Right lobe of liver (tissue), 6 donors: ENCODE results near the gene STX8. TPM values are rescaled to one million over a fixed set of nuclear protein-coding genes. Genes with fewer than 3 reads are reported as not detected.

Experiments
- ATAC-seq, 4 donors: fragments of 200-7000 bp; cut with Tn5 transposase; one replicate each; pipeline ENCODE4 v1.9.1; 2020; ENCODE audit warnings: mild to moderate bottlenecking in 4 of 4, moderate library complexity in 4 of 4
- DNase-seq, 3 donors: peaks; one replicate each; pipeline ENCODE4 v3.0.0-alpha.2; 2020
- H3K27ac ChIP-seq, 3 donors: fragments of 200-600 bp; one replicate each; pipeline ENCODE4 v1.8.0; 2022
- H3K27me3 ChIP-seq, 2 donors: fragments of 200-600 bp; one replicate each; pipeline ENCODE4 v1.8.0; 2022
- H3K36me3 ChIP-seq, 4 donors: fragments of 200-600 bp; sonication (generic) in 1 of 4; one replicate each; pipeline versions ENCODE4 v1.5.1 to v1.8.0; 2017 to 2022; ENCODE audit warnings: control low read depth in 1 of 4
- H3K4me1 ChIP-seq, 4 donors: fragments of 200-600 bp; sonication (generic) in 1 of 4; one replicate each; pipeline versions ENCODE4 v1.5.1 to v1.8.0; 2017 to 2022; ENCODE audit warnings: control low read depth in 1 of 4
- H3K4me3 ChIP-seq, 3 donors: fragments of 200-600 bp; one replicate each; pipeline ENCODE4 v1.8.0; 2022
- H3K9me3 ChIP-seq, 4 donors: fragments of 200-600 bp; sonication (generic) in 1 of 4; one replicate each; pipeline versions ENCODE4 v1.5.1 to v1.8.0; 2017 to 2022; ENCODE audit warnings: control low read depth in 1 of 4
- CTCF ChIP-seq, 4 donors: fragments of 200-600 bp in 3 of 4; fragments of 450-650 bp in 1 of 4; IDR thresholded peaks; one replicate each; pipeline versions ENCODE4 v1.5.1 to v1.8.0; 2016 to 2022; ENCODE audit warnings: antibody characterized with exemption in 4 of 4, mild to moderate bottlenecking in 2 of 4
- POLR2A ChIP-seq: fragments of 450-650 bp; IDR thresholded peaks from one replicate; pipeline ENCODE4 v1.6.1; 2017; ENCODE audit warnings: antibody characterized with exemption, mild to moderate bottlenecking
- WGBS: methylation state at CpG from one replicate; pipeline ENCODE4 v1.1.6; 2018; ENCODE audit warnings: low coverage, low lambda C conversion rate; ENCODE audit not compliant: insufficient coverage; ENCODE audit errors: missing lambda C conversion rate; 5-methylcytosine and 5-hydroxymethylcytosine counted together
- intact Hi-C, 2 donors: fragments of 100-400 bp; cut with DNase I; formaldehyde crosslinking; loops; one replicate each; pipeline versions ENCODE4 v1.11.2 to v1.14.1; 2022
- total RNA-seq, 6 experiments: library from RNA; depleted of rRNA in 2 of 6; stranded (reverse); fragments of >200 nt in 2 of 6; fragmentation: NEBNext Ultra II Directional in 3 of 6; extraction: Animal tissue kit (Norgen Biotek cat#: 25700) in 3 of 6; gene quantifications; one replicate each; pipeline versions ENCODE4 v1.1.0 to v1.2.4, GENCODE V29; 2016 to 2023
- donor health status: DM: no; HTN: yes; CAD: no.
- donor health status: DM: no; HTN: no; CAD: no.
- donor health status: DM: no; HTN: no; CAD: no.
- donor health status: DM: no; HTN: yes; CAD: no.
- donor health status: DM: no; HTN: yes; CAD: no.

The STX8 gene
- total RNA-seq, 6 experiments from 2014 or later: 20.6 to 35.3 (median 27.7) TPM

DNA sequence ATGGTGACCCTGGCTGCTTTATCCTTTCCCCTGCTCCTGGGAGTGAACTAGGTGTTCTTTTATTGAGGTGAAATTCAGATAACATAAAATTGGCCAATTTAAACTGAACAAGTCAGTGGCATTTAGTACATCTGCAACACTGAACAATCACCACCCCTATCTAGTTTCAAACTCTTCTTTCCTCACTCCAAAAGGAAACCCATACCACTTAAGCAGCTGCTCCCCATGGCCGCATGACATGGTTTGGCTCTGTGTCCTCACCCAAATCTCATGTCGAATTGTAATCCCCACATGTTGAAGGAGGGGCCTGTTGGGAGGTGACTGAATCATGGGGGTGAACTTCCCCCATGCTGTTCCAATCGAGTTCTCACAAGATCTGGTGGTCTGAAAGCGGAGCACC lies 154.1 kb downstream of the STX8 start:
- TF ChIP-seq CTCF (IDR thresholded peaks at IDR 0.05) (no peak), POLR2A (no peak)
- H3K4me1 ChIP-seq: no peaks in the 10 kb centered on the region
- intact Hi-C loops: no loop called here
- DNase-seq (no peak), ATAC-seq (no peak)
- H3K4me3 ChIP-seq: no peak overlapping the region
- no peak overlapping the region for H3K27ac ChIP-seq
- WGBS: no CpG with 5 or more reads among the region's 4 CpGs
- no peaks in the 10 kb centered on the region for H3K36me3 ChIP-seq
- H3K9me3 ChIP-seq: no peaks in the 10 kb centered on the region
- H3K27me3 ChIP-seq: no peaks in the 10 kb centered on the region

DNA sequence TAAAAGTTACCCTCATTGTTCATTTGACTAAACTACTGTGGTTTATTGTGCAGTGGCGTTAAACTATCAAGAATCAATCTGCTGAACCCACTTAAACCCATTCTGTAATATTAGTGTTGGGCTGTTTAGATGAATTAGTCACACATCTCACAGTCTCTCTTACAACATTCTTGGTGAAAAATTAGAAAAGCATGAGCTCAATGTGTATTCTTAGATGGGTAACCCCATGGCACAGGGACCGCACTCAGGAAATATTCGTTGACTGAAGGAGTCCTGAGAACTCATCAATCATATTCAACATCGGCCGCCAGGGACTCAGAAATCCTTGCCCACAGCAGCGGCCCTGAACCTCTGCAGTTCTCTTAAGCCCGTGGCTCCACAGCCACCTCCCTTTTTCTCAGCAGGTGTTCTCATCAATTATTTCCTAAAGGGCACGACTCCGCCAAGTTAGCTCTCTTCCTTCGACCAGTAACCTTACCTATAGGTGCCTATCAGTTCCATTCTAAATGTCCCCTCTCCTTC lies 155.6 kb downstream of the STX8 start:
- TF ChIP-seq CTCF (IDR thresholded peaks at IDR 0.05) (no peak), POLR2A (no peak)
- DNase-seq: no peak
- intact Hi-C loops: no loop called here
- 94% methylated on average over 4 of the region's 10 CpGs for WGBS
- Histone ChIP-seq H3K9me3 (no peaks in the 10 kb centered on the region), H3K27me3 (no peaks in the 10 kb centered on the region), H3K4me1 (no peaks in the 10 kb centered on the region), H3K4me3 (no peak overlapping the region), H3K36me3 (no peaks in the 10 kb centered on the region), H3K27ac (no peak overlapping the region)
- ATAC-seq: no peak

DNA sequence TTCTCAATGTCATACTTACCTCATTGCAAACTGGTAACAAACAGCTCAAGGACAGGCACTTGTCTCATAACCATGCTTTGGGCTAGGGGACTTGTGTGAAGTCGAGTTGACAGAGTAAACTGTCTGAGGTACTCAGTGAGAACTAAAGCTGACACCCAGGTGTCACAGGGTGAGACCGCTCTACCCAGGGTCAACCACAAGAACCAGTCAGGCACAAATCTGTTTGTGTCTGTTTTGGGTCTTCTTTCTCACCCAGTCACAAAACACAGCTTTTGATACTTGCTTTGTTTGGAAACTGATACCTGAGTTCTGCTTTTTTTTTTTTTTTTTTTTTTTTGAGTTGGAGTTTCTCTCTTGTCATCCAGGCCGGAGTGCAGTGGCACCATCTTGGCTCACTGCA lies 161.1 kb downstream of the STX8 start:
- no peak for DNase-seq
- no peaks in the 10 kb centered on the region for H3K4me1 ChIP-seq
- no peaks in the 10 kb centered on the region for H3K36me3 ChIP-seq
- no peaks in the 10 kb centered on the region for H3K27me3 ChIP-seq
- H3K4me3 ChIP-seq: no peak overlapping the region
- intact Hi-C loops: no loop called here
- no peaks in the 10 kb centered on the region for H3K9me3 ChIP-seq
- TF ChIP-seq CTCF (IDR thresholded peaks at IDR 0.05) (no peak), POLR2A (no peak)
- H3K27ac ChIP-seq: no peak overlapping the region
- 90% methylated on average over 1 of the region's 3 CpGs for WGBS
- ATAC-seq: no peak

- ATAC-seq (no peak), DNase-seq (no peak)
- WGBS: 81% methylated on average over 2 of the region's 2 CpGs
- Histone ChIP-seq H3K27ac (no peak overlapping the region), H3K36me3 (no peaks in the 10 kb centered on the region), H3K9me3 (no peaks in the 10 kb centered on the region), H3K4me3 (no peak overlapping the region), H3K4me1 (no peaks in the 10 kb centered on the region), H3K27me3 (no peaks in the 10 kb centered on the region)
- TF ChIP-seq POLR2A (no peak), CTCF (IDR thresholded peaks at IDR 0.05) (no peak)
- intact Hi-C loops: no loop called here
Measured at GRCh38 chr17:9410737-9411136, 164.9 kb downstream of the STX8 start.

DNA sequence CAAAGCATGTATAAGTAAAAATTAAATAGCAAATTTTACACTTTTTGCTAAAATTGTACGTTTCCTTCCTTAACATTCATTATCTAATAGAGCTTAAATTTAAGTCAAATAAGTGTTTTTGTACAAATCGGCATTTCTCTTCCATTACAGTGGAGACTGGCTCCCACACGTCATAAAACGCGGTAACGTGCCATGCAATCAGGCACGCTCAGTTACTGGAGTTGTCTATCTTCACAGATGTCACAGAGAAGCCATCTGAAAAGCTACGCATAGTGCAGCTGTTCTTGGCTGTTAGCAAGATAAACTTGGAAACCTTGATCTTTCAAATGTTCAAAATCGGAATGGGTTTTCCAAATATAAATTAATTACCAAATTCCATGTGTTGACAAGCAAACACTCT lies 165.3 kb downstream of the STX8 start:
- no peak for ATAC-seq

More for the DNA sequence above, 165.3 kb downstream of the STX8 start:
- Histone ChIP-seq H3K9me3 (no peaks in the 10 kb centered on the region), H3K27me3 (no peaks in the 10 kb centered on the region), H3K4me3 (no peak overlapping the region), H3K36me3 (no peaks in the 10 kb centered on the region), H3K4me1 (no peaks in the 10 kb centered on the region), H3K27ac (no peak overlapping the region)
- no peak for DNase-seq
- intact Hi-C loops: no loop called here
- TF ChIP-seq POLR2A (no peak), CTCF (IDR thresholded peaks at IDR 0.05) (no peak)
- 85% methylated on average over 9 of the region's 9 CpGs for WGBS
